Transverse colon (tissue), 4 donors: ENCODE measurements around the gene KLK6.

ENCODE experiments used
- CTCF ChIP-seq, 5 experiments: fragments of 200-600 bp in 3 of 5; fragments of 450-650 bp in 2 of 5; sonication (generic) in 3 of 5; IDR thresholded peaks; 1 replicate in 2 of 5; 2 replicates in 3 of 5; pipeline ENCODE4 v1.5.1; 2016 to 2017; ENCODE audit warnings: antibody characterized with exemption in 5 of 5, inconsistent platforms in 3 of 5, mild to moderate bottlenecking in 2 of 5, moderate library complexity in 1 of 5
- POLR2A ChIP-seq: fragments of 450-650 bp; IDR thresholded peaks from one replicate; pipeline ENCODE4 v1.6.1; 2016; ENCODE audit warnings: antibody characterized with exemption, mild to moderate bottlenecking, moderate library complexity
- POLR2AphosphoS5 ChIP-seq, 3 donors: sonication (generic); formaldehyde crosslinking; IDR thresholded peaks; one replicate each; pipeline ENCODE4 v1.6.1; 2016; ENCODE audit warnings: antibody characterized with exemption in 3 of 3

GRCh38 chr19:50932690-50933083 lies 36.7 kb downstream of the KLK6 start:
- TF ChIP-seq POLR2AphosphoS5 (IDR thresholded peaks at IDR 0.05) (no peak), CTCF (IDR thresholded peaks at IDR 0.05) (no peak), POLR2A (no peak)
